Activated CD4-positive, CD25-positive, alpha-beta regulatory T cell treated with anti-CD3 and anti-CD28 coated beads, Interleukin-2, amount 50 U/mL, for 24 hours (primary cell): ENCODE measurements around the gene BICRA.

ENCODE experiments used
- ATAC-seq, 2 donors: fragments of 150-1000 bp; cut with Tn5 transposase; one replicate each; pipeline ENCODE4 v1.10.0; 2021; ENCODE audit warnings: mild to moderate bottlenecking in 1 of 2, moderate library complexity in 1 of 2

Gene BICRA

DNA sequence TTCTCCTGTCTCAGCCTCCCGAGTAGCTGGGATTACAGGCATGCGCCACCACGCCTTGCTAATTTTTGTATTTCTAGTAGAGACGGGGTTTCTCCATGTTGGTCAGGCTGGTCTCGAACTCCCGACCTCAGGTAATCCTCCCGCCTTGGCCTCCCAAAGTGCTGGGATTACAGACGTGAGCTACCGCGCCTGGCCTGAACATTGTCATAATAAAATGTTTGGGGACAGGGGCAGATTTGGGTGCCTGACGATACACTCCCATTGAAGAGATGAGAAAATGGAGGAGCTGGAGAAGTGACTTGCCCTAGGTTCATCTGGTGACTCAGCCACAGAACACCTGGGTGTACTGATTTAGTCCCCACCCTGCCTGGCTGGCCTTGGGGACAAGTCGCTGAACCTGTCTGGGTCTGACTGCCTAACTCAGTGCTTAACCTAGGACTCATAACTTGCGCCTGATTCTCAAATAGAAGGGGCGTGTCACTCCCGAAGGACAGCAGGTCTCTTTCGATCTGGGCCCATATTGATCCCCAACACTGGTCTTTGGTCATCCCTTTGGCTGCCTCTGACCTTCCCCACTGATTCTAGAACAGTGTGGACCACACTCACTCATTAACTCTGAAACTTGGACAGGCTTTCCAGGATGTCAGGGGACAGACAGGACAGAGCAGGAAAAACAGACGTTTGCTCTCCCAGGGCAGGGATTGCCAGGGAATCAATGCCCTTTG, 7.6 kb upstream of the BICRA start:
- ATAC-seq = no peak

DNA sequence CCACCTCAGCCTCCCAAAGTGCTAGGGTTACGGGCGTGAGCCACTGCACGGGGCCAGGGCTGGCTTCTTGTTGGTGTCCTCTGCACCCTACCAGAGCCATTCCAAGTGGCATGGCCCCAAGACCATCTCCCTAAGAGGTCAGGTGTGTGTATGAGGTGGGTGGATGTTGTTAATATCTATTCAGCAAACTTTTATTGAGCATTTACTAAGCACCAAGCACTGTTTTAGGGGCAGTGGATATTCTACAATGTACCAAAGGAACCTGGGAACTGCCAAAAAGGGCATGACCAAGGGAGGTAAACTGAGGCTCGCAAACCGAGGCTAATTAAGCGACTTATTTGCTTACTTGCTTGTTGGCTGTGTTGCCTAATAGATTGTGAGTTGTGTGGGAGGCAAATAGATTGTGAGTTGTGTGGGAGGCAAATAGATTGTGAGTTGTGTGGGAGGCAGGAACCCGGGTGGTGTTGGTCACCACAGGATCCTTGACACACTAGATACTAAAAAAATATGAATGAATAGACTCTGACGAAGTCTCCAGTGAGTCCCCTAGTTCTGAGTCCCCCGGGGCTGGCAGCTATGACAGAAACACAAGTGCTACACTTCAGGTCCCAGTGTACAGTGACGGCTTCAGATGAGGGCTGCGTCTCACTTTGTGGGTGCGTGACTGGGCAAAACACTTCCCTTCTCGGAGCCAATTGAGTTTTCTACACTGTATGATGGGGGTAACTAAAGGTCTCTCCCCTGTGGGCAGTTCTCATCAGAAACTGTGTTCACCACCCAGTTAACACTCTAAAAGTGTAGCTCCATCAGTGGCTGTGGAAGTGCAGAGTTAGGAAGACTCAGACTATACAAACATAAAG, 5.0 kb upstream of the BICRA start:
- ATAC-seq = no peak

DNA sequence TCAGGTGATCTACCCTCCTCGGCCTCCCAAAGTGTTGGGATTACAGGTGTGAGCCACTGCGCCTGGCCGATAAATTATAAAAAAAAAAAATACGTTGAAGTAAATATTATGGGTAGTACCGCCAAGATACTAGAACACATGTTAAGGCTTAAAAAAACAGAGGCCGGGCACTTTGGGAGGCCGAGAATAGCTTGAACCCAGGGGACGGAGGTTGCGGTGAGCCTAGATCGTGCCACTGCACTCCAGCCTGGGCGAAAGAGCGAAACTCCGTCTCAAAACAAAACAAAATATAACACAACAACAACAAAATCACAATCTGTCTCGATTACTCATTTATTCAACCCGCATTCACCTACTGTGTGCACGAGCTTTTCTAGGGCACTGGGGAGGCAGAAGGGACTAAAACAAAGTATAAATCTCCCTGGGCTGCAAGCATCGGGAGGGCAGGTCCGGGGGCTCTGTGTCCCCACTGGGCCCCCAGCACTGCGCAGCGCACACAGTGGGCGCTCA, 1.3 kb upstream of the BICRA start:
- ATAC-seq = no peak

DNA sequence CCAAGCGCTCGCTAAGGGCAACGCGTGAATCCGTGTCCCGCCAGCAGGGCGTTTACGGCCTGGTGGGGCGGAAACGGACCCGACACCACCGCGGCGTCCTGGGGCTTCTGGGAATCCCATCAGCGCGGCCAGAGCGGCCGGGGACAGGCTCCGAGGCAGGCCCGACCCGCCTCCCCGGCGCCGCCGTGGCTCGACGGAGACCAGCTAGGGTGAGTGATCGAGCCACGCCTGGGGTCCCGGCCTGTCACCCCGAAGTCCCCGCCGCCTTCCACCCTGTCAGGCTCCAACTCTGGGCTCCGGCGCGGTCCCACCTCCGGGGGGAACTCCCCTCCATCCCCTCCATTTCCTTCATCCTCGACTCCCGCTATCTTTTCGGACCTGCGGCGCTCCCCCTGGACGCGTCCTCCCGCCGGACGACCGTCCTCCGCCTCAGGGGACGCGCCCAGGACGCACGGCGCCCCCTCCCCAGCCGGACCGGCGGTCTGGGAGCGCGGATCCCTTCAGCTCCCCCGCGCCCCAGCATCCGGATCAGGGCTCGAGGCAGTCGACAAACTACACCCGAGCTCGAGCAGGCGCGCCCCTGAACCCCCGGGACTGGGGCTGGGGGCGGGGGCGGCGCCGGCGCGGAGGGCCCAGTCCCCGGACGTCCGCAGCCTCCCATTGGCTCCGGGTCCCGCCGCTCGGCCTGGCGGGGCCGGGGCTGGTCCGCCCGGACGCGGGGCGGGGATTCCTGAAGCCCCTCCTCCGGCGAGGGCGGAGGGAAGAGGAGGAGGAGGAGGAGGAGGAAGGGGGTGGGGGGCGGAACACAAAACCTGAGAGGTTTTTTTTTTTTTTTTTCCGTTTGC, 638 bp upstream of the BICRA start:
- peak; percentile 92 to 94 for ATAC-seq

DNA sequence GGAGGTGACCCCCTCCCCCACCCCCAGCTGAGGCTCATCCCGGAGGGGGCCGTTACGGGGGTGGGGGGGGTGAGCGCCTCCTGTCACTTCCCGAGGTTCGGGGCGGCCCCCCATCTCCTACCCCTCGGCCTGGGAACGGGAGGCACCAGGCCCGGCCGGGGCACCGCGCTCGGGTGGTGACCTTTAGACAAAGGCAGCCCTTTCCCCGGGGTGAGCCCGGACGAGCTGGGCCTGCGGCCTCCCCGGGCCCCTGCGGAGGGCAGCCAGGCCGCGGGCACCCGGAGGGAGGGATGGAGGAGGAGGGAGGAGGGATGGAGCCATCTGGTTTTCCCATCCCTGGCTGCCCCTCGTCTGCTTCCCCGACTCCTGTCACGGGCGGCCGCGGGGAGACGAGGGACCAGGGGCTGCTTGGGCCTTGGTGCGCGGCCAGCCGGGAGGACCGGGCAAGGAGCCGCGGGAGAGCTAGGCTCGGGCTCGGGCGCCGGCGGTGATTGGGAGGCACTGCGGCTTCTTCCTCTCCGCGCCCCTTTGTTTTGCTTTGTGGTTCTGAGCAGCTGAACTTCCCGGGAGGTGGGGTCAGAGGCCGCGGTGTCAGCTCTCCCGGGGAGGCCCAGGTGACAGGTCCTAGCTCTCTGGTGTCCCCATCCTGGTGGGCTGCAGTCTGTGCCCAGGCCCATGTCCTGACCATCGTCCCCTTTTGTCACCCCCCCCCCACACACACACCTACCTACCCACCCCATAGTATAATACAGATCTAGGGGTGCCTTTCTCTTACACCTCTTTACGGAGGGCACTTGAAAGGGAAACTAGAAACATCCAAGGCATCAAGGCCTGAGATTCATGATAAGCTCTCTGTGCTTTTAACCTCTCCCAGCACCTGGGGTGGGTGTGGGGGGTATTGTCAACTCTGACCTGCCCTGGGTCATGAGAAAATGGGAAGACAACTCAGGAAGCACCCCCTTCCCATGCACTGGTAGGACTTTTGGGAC, 1.3 kb downstream of the BICRA start:
- no peak for ATAC-seq

DNA sequence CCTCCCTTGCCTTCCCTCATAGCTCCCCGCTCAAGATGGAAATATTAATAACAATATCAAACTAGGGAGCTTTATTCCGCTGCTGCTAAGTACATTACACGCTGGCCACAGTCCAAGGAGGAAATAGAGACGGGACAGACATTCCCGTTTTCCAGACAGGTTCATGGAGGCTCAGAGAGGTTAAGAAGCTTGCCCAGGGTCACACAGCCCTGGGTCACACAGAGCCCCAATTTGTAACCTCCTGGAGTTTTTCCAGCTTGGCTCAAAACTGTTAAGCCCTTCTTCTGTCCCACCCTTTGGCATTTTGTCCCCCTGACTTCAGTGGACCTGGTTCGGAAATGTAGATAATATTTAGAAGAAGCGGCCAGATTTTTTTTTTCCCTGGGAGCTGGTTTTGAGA, 2.0 kb downstream of the BICRA start:
- ATAC-seq = no peak

DNA sequence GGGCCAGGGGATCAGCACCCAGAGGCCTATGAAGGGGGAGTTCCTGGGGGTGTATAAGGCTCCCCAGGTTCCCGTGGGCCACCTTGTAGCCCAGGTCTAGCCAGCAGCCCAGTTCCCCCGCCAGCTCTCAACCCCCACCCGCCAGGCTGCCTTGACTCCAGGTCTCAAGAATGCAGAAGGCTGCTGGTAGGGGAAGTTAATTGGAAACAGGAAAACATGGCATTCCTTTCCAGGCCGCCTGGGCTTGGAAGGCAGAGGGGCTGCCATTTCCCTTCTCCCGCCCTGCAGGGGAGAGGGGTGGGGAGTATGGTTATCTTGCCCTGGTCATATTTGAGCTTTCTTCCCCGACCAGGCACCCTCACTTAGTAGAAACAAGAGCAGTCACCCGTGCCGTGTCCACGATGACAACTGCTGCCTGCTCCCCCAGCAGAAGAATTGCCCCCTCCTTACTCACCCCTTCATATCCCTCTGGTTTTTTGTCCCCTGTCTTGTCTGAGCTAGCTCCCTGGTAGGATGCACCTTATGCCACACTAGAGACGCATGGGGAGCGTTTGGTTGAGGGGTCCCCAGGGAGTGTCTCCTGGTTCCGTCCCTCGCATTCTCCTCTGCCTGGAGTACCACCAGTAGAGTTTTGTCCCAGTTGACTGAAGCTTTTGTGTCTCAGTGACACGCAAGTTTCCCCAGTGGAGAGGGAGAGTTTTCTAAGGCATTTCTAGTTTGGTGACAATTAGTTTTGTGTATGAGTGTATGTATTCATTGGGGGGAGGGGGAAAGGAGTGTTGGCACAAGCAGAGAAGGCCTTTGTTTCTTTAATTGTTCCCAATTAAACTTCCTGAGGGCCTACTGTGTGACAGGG, 4.5 kb downstream of the BICRA start:
- ATAC-seq = no peak

DNA sequence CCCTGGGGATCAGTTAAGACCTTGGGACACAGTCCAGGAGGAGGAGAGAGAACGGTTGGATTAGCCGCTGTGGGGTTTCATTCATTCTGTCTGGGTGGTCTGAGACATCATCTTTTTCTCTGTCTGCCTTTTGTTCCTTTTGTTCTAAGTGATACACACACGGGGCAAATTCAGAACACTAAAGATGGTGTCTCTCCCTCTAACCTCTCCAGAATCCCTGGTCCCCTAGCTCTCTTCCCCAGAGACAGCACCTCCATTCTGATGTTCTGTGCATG, 5.0 kb downstream of the BICRA start:
- ATAC-seq = no peak

DNA sequence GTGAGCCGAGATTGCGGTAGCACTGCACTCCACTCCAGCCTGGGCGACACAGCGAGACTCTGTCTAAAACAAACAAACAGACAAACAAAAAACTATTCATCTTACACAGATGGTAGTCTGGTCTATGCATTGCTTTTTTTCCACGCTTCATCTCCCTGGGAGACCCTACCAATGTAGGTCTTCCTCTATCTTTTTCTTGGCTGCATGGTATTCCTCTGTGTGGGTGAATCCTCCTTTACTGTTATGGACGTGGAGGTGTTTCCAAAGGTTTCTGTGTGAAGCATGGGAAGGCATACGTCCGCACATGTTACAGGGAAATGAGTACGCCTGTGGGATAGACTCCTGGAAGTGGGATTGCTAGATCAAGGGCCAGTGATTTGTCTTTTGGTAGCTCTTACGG, 5.6 kb downstream of the BICRA start:
- ATAC-seq = no peak

DNA sequence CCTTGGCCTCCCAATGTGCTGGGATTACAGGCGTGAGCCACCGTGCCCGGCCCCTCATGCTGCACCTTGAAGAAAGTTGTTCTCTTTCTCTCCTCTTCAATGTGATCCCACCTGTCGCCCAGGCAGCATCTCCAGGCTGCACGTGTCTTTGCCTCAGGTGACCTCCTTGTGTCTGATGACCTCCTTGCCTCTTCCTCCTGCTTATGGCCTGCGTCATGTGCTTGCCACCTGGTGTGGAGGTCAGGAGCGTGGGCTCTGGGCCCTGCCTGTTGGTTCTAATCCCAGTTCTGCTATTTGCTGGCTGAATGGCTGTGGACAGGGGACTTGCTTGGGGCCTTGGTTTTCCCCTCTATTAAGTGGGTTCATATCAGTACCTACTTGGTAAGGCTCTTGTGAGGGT, 6.3 kb downstream of the BICRA start:
- ATAC-seq = no peak

DNA sequence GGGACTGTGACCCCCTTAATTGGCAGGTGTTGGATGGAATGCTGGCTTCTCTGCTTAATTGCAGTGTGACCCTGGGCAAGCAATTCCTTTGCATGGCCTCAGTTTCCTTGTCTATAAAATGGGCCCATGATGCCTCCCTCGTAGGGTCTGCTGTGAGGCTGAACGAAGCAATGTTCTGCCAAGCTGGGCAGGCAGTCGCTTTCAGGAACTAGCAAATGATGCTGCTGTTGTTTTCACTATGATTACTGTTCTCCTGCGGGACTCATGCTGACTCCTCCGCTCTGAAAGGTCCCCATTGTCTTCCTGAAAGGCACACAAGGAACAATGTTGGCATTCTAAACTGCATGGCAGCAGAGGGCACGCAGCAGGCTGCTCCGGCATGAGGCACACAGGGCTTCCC, 6.8 kb downstream of the BICRA start:
- ATAC-seq = no peak

DNA sequence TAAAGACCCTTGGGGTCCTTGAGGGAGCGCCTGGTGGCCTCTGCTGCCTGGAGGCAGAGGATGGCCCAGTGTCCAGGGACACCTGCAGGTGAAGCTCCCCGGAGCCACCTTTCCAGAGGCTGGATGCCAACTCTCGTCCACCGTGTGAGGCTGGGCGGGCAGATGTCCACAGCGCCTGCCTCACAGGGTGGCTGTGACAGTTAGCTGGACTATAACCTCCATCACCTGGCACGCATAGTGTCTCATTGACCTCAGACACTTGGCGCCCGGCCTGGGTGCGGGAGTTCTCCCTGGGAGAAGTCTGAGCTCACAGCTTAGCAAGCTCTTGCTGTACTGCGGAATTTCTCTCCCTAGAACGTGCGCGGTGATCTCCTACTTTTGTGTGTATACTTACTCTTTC, 9.8 kb downstream of the BICRA start:
- ATAC-seq = no peak

DNA sequence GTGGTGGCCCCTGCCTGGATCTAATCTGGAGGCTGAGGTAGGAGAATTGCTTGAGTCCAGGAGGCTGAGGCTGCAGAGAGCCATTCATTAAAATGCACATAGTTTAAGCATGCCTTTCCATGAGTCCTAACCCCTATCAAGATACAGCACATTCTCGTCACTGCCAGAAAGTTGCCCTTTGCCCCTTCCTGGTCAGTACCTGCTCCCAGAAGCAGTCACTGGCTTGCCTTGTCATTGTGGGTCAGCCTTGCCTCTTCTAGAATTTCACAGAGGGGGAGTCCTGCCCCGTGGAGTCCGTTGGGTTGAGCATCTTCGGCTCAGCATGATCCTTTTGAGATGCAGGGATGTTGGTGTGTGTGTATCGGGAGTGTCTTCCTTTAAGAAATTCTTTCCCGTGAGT, 10.8 kb downstream of the BICRA start:
- ATAC-seq = no peak

DNA sequence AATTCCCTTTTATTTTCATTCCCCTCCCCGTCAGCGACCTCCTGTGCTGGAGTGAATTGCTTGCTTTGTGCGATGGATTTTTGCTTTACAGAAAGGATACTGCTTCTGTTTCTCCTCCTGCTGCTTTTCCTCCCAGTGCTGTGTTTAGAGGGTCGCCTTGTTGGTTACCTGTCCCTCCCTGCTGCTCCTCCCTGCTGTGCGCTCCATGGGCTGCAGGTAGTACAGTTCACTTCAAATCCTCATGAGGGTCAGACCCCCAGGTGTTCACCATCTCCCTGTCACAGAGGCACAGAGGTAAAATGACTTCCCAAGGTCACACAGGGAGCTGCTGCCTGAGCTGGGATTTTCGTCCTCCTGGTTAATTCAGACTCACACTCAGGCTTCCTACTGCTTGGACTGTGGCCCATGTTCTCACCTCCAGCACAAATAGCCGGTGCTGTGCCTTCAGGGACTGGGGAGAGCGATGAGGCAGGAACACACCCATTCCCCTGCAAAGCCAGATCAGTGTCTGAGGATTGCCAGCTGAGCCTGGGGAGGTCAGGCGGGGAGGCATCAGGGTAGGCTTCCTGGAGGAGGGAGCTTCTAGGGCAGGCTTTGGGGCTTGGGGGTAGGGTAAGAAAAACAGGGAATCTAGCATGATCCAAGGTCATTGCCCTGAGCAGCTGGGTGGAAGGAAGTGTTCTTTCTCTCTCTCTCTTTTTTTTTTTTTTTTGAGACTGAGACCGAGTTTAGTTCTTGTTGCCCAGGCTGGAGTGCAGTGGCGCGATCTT, 14.4 kb downstream of the BICRA start:
- ATAC-seq = no peak

DNA sequence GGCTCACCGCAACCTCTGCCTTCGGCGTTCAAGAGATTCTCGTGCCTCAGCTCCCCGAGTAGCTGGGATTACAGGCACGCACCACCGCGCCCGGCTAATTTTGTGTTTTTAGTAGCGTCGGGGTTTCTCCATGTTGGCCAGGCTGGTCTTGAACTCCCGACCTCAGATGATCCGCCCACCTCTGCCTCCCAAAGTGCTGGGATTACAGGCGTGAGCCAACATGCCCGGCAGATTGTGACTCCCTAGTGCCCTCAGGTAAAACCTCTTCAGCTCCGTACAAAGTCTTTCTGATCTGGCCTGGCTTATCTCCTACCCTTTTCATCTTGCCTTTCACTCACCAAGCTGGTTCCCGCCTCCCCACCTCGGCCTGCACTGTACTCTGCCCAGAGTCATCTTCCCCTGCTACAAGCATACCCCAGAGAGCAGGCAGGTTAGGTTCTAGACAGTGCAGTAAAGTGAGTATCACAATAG, 15.0 kb downstream of the BICRA start:
- ATAC-seq = no peak

DNA sequence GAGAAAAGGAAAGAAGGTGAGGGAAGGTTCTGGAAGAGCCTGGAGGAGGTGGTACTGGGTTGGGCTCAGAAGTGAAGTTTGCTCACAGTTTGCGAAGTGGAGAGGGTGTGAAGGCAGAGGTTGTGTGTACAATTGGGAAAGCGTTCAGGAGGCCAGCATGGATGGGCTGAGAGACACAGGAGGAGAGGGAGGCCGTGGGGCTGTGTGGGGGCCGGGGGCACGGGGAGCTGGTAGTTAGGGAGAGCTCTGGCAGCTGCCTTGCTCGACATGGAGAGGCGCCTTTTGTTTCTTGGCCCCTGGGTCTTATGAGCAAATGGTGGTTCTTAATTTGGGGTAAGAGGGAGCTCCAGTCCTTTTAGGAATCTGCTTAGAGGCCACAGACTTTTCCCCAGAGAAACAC, 16.7 kb downstream of the BICRA start:
- ATAC-seq = no peak

DNA sequence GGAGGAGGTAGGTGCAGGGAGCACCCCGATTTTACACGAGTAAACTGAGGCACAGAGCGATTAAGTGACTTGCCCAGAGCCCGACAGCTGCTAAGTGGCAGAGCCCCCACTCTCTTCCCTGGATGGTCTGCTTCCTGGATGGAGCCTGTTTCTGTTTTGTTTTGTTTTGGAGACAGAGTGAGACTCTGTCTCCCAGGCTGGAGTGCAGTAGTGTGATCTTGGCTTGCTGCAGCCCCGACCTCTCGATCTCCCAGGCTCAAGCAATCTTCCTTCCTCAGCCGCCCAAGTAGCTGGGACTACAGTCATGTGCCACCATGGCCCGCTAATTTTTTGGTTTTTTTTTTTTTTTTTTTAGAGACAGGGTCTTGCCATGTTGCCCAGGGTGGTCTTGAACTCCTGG, 17.3 kb downstream of the BICRA start:
- no peak for ATAC-seq

DNA sequence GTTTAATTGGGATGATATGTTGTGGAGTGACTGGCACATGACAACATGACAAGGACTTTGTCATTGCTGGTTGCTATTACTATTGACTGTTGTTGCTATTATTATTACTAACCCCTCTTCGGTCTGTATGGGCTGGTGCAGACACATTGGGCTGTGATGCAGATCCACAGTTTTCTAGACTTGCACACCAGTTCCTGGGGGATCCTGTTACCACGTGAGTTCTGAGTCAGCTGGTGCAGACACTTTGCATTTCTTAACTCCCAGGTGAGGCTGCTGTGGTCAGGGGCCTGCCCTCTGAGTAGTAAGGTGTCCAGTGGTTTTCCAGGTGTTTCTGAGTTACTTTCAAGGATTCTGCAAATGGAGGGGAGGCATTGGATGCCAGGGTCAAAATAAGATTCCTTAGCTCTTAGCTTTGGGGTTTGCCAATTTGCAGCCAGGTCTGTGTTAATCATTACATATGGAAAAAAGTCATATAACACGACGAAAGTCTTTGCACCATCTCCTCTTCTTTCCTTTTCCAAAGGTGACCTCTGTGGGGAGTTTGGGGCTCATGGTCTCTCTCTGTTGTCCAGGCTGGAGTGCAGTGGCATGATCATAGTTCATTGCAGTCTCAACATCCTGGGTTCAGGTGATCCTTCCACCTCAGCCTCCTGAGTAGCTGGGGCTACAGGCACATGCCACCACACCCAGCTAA, 19.3 kb downstream of the BICRA start:
- no peak for ATAC-seq

DNA sequence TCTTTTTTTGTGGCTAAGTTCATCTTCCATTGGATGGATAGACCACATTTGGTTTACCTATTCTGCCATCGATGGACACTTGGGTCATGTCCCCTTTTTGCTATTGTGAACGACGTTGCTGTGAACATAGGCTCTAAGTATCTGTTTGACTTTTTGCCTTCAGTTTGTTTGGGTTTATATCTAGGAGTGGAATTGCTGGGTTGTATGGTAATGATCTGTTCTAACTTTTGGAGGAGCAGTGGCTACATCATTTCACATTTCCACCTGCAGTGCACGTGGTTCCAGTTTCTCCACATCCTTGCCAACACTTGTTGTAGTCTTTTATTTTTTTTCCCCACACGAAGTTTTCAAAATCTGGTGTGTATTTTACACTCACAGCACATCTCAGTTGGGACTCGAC, 21.7 kb downstream of the BICRA start:
- ATAC-seq = no peak
